ENCODE results near the gene ELAVL1. TPM values are rescaled to one million over a fixed set of nuclear protein-coding genes. Genes with fewer than 3 reads are reported as not detected.

ELAVL1 gene
- total and polyA plus RNA-seq, 2 of the 13 experiments (the other 11 are each of a cell fraction or from before 2014, with no cell fraction given): 27.9 to 38.4 TPM

GRCh38 chr19:7943444-7944176, 61.8 kb downstream of the ELAVL1 start, which contains the start of gene TIMM44 (continued):
- TF ChIP-seq GMEB1 (CRISPR knock-in tag; IDR thresholded peaks at IDR 0.05; ENCODE audit: borderline replicate concordance) (peak; percentile 86), ZNF607 (CRISPR knock-in tag; IDR thresholded peaks at IDR 0.05; ENCODE audit: borderline replicate concordance) (peak; percentile 76), NFAT5 (CRISPR knock-in tag; IDR thresholded peaks at IDR 0.05) (peak; percentile 52; the same call in 1 of the 2 replicates), MEIS1 (CRISPR knock-in tag; IDR thresholded peaks at IDR 0.05; ENCODE audit: borderline replicate concordance) (no peak; the same call in 1 of the 2 replicates), FLYWCH1 (CRISPR knock-in tag; IDR thresholded peaks at IDR 0.05) (no peak), MAX (IDR thresholded peaks at IDR 0.05) (peak; percentile 91), ZSCAN21 (CRISPR knock-in tag; IDR thresholded peaks at IDR 0.05; ENCODE audit: borderline replicate concordance) (peak; percentile 24; the same call in 1 of the 2 replicates), ZNF567 (CRISPR knock-in tag; IDR thresholded peaks at IDR 0.05; ENCODE audit: borderline replicate concordance) (0 out of 2 replicates have a peak, but pooled peaks have one; percentile 63), ZNF775 (CRISPR knock-in tag; IDR thresholded peaks at IDR 0.05; ENCODE audit: borderline replicate concordance) (no peak), HOXA3 (CRISPR knock-in tag; IDR thresholded peaks at IDR 0.05) (peak; percentile 97), POGK (CRISPR knock-in tag; conservative IDR thresholded peaks at IDR 0.05) (peak; percentile 72)
